IgD-negative memory B cell (primary cell): Measurements from ENCODE around the gene NME4. TPM values are rescaled to one million over a fixed set of nuclear protein-coding genes. Genes with fewer than 3 reads are reported as not detected.
A peak's percentile ranks its signal among the peaks of the same experiment; 100 is the strongest.

ENCODE experiments used
- H3K27ac Mint-ChIP-seq, 3 donors: one replicate each; pipeline ENCODE4 v1.8.0; 2020 to 2022; ENCODE audit warnings: mild to moderate bottlenecking in 3 of 3, mixed read lengths in 3 of 3, moderate library complexity in 1 of 3
- H3K27me3 Mint-ChIP-seq: one replicate; pipeline ENCODE4 v1.8.0; 2021; ENCODE audit warnings: mixed read lengths
- H3K36me3 Mint-ChIP-seq: one replicate; pipeline ENCODE4 v1.8.0; 2020; ENCODE audit warnings: mild to moderate bottlenecking, mixed read lengths
- H3K4me1 Mint-ChIP-seq, 3 donors: one replicate each; pipeline ENCODE4 v1.8.0; 2020 to 2022; ENCODE audit warnings: mixed read lengths in 3 of 3, mild to moderate bottlenecking in 1 of 3
- H3K4me3 Mint-ChIP-seq, 4 donors: one replicate each; pipeline ENCODE4 v1.8.0; 2020 to 2022; ENCODE audit warnings: mild to moderate bottlenecking in 4 of 4, mixed read lengths in 4 of 4, moderate library complexity in 3 of 4
- H3K9me3 Mint-ChIP-seq, 3 donors: one replicate each; pipeline ENCODE4 v1.8.0; 2020 to 2021; ENCODE audit warnings: mixed read lengths in 3 of 3, mild to moderate bottlenecking in 1 of 3
- polyA plus RNA-seq: library from polyadenylated mRNA; unstranded; fragments of 300-500 nt; fragmentation: Illumina TruSeq; gene quantifications from one replicate; pipeline ENCODE4 v1.2.3, GENCODE V29; 2021

NME4 gene
- polyA plus RNA-seq, 1 donor from 2014 or later = 106 TPM

DNA sequence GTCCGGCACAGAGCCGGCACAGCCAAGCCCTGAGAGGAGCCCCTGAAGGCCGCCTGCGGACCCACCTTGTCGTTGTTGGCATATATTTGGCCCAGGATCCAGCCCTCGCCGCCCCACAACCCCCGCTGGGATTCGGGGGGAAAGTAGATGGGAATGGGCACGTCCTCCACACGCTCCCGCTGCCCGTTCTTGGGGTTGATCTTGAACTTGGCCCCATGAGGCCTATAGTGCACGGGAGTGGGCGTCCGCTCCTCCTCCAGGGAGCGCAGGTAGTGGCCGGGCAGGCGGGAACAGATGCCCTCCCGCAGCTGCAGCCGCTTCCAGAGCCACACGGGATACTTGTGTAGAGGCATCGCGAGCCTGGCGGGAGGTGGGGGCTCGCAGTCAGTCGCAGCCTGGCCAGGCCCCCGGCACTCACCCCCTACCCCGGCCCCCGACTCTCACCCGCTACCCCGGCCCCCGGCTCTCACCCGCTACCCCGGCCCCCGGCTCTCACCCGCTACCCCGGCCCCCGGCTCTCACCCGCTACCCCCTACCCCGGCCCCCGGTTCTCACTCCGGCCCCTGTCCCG, 27.0 kb upstream of the NME4 start:
- Mint-ChIP-seq H3K36me3 (peaks cover 3% of the 10 kb centered on the region), H3K4me3 (peak overlapping the region; percentile 49 to 97 (median 66)), H3K27me3 (no peaks in the 10 kb centered on the region), H3K4me1 (peaks cover 4 to 10% (median 7%) of the 10 kb centered on the region in 3 donors), H3K9me3 (no peaks in the 10 kb centered on the region), H3K27ac (peak overlapping the region in 2 of 3 donors; percentile 77 to 95)

DNA sequence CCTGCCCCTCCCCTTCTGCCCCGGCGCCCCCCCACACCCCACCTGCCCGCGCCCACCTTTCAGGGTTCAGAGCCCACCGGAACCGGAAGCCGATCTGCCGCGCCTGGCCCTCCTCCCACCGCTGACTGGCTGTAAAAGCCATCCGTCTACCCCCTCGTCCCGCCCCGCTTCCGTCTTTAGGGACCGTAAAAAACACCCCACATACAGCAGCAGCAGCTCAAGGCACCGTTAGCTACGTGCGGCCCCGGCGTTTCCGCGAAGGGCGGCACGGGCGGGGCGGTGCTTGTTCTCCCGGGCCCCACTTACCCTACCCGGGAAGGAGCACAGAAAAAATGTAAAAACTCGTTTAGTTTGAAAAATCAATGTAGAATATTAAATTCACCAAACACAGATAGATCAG, 26.6 kb upstream of the NME4 start, which contains the start of gene MRPL28:
TSS of gene MRPL28 (minus strand) at position 96 of the 400 bp plus-strand sequence. CDS start 320 bp downstream, outside the sequence.
- Mint-ChIP-seq H3K4me1 (peaks cover 4 to 10% (median 7%) of the 10 kb centered on the region in 3 donors), H3K27ac (peak within 1 kb of the TSS; percentile 41 to 95 (median 77)), H3K27me3 (no peaks in the 10 kb centered on the region), H3K36me3 (peaks cover 3% of the 10 kb centered on the region), H3K9me3 (no peaks in the 10 kb centered on the region), H3K4me3 (peak within 1 kb of the TSS; percentile 81 to 97 (median 91))

DNA sequence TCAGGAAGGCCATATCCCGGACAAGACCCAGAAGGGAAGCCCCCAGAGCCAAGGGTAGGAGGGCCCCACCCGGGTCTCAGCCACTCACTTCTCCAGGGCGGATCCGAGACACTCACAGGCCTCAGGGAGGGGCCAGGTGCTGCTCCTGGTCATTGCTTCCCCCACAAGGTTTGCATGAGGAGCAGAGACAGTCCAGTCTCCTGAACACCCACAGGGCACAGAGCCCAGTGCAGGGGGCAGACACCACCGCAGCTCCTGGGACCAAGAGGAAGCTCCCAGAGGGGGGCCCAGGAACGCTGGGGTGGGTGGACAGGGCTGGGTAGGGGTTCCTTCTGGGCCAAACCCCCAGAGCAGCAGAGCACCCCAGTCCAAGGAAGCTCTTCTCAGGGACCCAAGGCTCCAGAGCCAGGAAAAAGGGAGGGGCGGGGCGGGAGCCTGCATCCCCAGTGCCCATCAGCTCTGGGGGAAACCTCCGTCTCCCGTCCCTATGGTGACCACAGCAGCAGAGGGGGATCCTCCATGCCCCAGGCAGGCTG, 26.0 kb upstream of the NME4 start:
- no peaks in the 10 kb centered on the region for H3K9me3 Mint-ChIP-seq
- H3K27me3 Mint-ChIP-seq = no peaks in the 10 kb centered on the region
- peak overlapping the region; percentile 41 to 95 (median 77) for H3K27ac Mint-ChIP-seq
- H3K4me3 Mint-ChIP-seq = peak overlapping the region; percentile 81 to 97 (median 91)
- peaks cover 4 to 10% (median 7%) of the 10 kb centered on the region in 3 donors for H3K4me1 Mint-ChIP-seq
- peaks cover 3% of the 10 kb centered on the region for H3K36me3 Mint-ChIP-seq

DNA sequence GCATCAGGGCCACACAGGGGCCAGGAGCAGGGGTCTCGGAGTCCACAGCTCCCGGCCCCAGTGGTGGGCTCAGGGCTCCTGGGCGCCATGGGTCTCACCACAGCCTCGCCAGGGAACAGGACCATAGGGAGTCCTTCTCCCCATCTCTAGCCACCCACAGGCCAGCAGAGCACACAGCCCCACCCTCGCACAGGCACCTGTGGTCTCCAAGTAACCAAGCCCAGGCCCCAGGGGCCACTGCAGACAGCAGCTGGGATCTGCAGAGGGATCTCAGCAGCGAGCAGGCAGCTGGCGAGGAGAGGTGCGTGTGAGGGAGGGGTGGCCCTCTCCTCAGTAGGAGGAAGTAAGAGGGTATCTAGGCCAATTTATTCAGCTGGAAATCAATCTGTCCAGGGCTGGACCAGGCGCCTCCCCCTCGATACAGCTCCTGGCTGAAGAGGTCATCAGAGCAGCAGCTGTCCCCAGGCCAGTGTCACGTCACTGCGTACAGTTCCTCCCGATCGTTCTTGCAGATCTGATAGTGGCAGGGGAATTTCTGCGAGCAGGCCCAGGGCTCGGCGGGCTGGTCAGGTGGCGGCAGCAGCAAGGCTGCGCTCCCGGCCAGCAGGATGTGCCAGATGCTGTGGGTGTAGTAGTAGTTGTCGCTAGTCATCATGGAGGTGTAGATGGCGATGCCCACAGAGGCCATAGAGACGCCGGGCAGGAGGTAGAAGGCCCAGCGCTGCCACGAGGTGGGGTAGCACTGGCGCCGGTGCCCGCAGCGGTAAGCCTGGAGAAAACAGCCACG, 25.3 kb upstream of the NME4 start:
- Mint-ChIP-seq H3K4me3 (peak overlapping the region in 3 of 4 donors; percentile 57 to 82 (median 62)), H3K36me3 (peaks cover 3% of the 10 kb centered on the region), H3K27ac (peak overlapping the region in 1 of 3 donors; percentile 58), H3K9me3 (no peaks in the 10 kb centered on the region), H3K4me1 (peaks cover 4 to 10% (median 7%) of the 10 kb centered on the region in 3 donors), H3K27me3 (no peaks in the 10 kb centered on the region)

DNA sequence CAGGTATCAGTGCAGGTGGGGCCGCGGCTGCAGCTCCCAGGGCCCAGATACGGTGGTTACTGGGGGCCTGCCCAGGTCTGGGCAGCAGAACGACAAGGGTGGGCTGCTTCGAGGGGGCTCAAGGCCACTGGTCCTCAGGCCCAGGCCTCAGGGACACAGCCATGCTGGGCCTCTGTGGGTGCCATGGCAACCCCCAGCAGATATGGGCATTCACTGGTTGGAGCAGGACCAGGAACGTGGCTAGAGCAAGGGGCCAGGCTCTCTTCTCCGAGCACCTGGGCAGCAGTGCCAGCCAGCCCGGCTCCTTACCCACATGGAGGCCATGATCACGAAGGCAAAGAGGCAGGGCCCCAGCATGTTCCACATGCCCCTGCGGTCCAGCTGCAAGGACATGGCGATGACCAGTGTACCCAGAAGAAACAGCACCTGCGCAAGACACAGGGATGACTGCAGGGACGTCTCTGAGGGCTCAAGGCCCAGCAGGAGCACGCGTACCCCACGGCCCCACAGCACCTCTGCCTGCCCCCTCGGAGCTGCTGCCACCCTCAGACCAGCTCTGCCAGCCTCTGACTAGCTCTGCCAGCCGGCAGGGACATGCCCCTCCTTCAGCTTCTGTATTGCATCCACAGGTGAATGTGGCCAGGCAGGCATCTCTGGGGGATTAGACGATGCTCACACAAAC, 24.6 kb upstream of the NME4 start:
- no peak overlapping the region for H3K27ac Mint-ChIP-seq
- peak overlapping the region in 1 of 4 donors; percentile 62 for H3K4me3 Mint-ChIP-seq
- no peaks in the 10 kb centered on the region for H3K9me3 Mint-ChIP-seq
- no peaks in the 10 kb centered on the region for H3K27me3 Mint-ChIP-seq
- H3K4me1 Mint-ChIP-seq = peaks cover 4 to 10% (median 7%) of the 10 kb centered on the region in 3 donors
- H3K36me3 Mint-ChIP-seq = peaks cover 3% of the 10 kb centered on the region

DNA sequence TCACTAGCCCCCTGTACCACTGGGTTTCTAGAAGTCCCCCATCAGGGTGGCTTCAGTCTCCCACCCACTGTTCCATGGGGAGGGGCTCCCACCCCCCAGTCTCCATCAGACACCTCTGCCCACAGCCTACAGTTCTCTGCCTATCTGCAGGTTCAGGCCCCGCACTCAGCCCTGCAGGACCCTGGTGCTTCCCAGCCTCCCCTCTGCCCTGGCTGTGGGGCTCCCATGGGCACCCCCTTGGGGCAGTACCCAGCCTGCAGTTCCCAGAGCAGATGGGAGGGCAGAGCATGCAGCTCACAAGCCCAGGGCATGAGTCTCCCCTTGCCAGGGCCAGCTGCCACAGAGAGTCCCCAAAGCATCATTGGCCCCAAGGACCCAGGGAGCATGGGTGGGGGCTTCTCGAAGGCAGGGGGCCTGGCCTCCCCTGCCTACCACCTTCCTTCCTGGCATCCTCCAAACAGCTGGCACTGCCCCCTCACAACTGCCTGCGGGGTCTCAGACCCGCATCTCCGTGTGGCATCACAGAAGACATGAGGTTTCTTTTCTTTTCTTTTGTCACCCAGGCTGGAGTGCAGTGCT, 23.9 kb upstream of the NME4 start:
- Mint-ChIP-seq H3K27me3 (no peaks in the 10 kb centered on the region), H3K4me3 (peak overlapping the region in 1 of 4 donors; percentile 65), H3K4me1 (peaks cover 4 to 10% (median 7%) of the 10 kb centered on the region in 3 donors), H3K27ac (peak overlapping the region in 2 of 3 donors; percentile 10 to 62), H3K36me3 (peaks cover 3% of the 10 kb centered on the region), H3K9me3 (no peaks in the 10 kb centered on the region)

DNA sequence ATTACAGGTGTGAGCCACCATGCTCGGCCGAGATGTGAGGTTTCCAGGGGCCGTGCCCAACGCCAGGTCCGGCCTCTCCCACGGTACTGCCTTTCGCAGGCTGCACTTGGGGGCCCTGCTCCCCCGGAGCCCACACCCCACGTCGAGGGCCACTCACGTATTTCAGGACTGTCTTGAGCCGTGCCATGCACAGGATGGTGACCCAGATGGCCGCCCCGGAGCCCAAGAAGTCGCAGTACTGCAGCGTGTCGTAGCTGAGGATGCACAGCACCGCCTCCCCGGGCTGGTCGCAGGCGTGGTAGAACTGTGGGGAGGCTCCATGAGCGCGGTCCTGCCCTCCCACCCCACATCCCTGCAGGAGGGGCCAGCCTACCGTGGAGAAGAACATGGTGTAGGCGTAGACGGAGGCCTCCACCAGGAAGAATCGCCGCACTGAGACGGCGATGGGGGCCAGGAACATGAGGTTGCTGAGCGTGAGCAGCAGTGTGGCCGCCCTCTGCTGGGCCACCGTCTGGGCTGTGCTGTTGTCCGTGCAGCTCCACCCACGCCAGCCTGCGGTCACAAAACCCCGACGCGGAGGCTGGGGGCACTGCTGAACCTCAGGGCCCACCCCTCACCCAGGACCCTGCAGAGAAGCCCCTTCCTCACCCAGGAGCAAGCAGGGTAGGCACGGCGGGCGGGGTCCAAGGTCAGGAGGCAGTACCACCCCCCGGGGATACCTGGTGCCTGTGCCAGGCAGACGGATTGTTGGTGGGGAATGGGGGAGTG, 23.0 kb upstream of the NME4 start:
- H3K4me3 Mint-ChIP-seq = peak overlapping the region in 1 of 4 donors; percentile 65
- peak overlapping the region in 1 of 3 donors; percentile 62 for H3K27ac Mint-ChIP-seq
- H3K9me3 Mint-ChIP-seq = no peaks in the 10 kb centered on the region
- peaks cover 4 to 10% (median 7%) of the 10 kb centered on the region in 3 donors for H3K4me1 Mint-ChIP-seq
- no peaks in the 10 kb centered on the region for H3K27me3 Mint-ChIP-seq
- H3K36me3 Mint-ChIP-seq = peaks cover 3% of the 10 kb centered on the region

DNA sequence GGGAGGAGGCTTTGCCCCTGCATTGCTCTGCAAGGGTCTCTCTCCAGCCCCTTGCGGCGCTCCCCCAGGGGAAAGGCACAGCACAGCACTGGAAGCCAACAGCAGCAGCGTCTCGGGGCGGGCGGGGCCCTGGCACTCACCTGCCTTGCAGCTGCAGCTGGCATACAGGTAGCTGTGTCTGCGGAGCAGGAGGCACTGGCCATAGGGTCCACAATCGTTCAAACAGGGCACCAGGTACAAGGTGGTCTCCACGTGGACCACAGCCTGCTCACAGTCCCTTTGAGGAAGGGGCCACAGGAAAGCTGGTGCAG, 22.4 kb upstream of the NME4 start:
- Mint-ChIP-seq H3K36me3 (peaks cover 3% of the 10 kb centered on the region), H3K9me3 (no peaks in the 10 kb centered on the region), H3K4me1 (peaks cover 4 to 7% (median 7%) of the 10 kb centered on the region in 3 donors), H3K27ac (no peak overlapping the region), H3K27me3 (no peaks in the 10 kb centered on the region), H3K4me3 (no peak overlapping the region)

DNA sequence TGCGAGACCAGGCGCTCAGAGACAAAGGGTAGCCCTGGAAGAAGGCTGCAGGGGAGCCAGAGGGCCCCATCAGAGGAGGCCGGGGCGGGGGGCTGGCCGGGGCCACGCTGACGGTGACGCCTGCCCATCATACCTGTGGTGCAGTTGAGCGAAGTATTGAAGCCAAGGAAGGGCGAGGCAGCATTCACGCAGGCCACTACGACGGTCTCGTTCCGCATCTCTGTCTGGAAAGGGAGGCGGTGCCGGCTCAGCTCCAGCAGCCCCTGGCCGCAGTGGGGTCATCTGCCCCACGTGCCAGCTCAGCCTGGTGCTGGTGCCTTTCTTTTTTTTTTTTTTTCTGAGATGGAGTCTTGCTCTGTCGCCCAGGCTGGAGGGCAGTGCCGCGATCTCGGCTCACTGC, 21.8 kb upstream of the NME4 start:
- Mint-ChIP-seq H3K27ac (no peak overlapping the region), H3K4me1 (peaks cover 4 to 8% (median 6%) of the 10 kb centered on the region in 3 donors)

DNA sequence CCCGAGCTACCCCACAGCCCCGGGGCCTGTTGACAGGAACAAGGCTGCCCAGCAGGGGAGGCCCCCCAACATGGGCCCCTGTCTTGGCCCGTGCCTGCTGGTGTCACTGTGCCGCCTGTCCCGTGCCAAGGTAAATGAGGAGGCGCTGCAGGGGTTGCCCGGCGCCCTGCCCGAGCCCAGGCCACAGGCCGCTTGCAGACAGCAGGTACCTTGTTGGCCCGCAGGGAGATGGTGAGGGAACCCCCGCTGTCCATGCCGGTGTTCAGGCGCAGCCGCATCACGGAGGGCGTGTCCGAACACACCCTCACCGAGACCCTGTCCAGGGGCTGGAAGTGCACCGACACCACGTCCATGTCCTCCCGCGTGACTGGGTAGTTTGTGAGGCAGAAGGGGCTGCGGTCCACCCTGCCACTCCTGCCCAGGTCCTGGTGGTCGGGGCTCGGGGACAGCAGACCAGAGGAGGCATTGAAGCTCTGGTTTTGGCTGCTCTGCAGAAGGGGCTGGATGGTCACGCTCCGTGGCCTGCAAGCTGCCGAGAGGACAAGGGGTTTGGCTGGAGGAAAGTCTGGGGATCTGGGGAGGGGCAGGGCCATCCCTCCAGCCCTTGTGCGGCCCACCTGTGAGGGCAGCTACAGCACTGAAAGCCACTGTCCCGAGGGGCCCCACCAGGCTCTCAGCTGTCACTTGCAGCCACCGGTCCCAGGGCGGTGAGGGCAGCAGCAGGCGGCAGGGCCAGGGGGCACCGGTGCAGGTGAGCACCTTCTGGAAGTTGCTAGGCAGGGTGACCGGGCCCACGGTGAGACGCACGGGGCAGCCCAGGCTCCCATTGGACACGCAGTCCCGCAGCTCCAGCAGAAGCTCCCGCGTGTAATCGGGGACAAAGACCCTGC, 20.8 kb upstream of the NME4 start:
- no peaks in the 10 kb centered on the region for H3K9me3 Mint-ChIP-seq
- H3K4me3 Mint-ChIP-seq = no peak overlapping the region
- H3K27me3 Mint-ChIP-seq = no peaks in the 10 kb centered on the region
- no peaks in the 10 kb centered on the region for H3K36me3 Mint-ChIP-seq
- peaks cover 0 to 5% (median 4%) of the 10 kb centered on the region in 3 donors for H3K4me1 Mint-ChIP-seq
- H3K27ac Mint-ChIP-seq = no peak overlapping the region

More for the DNA sequence above, 21.8 kb upstream of the NME4 start:
- H3K4me3 Mint-ChIP-seq = no peak overlapping the region
- H3K9me3 Mint-ChIP-seq = no peaks in the 10 kb centered on the region
- peaks cover 3% of the 10 kb centered on the region for H3K36me3 Mint-ChIP-seq
- H3K27me3 Mint-ChIP-seq = no peaks in the 10 kb centered on the region

DNA sequence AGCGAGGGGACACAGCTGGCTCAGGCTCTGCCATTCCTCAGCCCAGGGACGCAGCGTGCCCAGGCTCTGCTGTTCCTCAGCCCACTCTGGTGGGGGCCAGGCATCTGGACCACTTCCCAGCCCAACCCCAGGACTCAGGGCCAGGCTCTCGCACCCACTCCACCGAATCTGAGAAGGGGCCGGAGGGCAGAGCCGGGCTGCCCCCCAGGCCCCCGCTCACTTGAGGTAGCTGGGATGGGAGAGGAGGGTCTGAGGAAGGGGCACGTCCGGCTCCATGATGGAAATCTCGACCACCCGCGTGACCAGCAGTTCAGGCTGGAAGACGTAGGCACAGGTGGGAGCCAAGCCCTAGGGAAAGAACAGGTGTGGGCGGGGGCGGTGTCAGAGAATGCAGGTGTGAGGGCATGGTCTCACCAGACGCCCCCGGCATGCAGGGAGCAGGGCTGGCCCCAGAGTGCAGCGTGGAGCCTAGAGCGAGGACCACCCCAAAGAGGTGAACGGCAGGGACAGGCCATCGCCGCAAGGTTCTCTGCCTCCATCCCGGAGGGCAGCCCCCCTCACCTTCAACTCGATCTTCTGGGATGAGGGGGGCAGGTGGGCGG, 20.1 kb upstream of the NME4 start:
- H3K27ac Mint-ChIP-seq = no peak overlapping the region
- no peaks in the 10 kb centered on the region for H3K9me3 Mint-ChIP-seq
- H3K4me1 Mint-ChIP-seq = peaks cover 0 to 3% (median 3%) of the 10 kb centered on the region in 3 donors
- H3K4me3 Mint-ChIP-seq = no peak overlapping the region
- no peaks in the 10 kb centered on the region for H3K27me3 Mint-ChIP-seq
- H3K36me3 Mint-ChIP-seq = no peaks in the 10 kb centered on the region

DNA sequence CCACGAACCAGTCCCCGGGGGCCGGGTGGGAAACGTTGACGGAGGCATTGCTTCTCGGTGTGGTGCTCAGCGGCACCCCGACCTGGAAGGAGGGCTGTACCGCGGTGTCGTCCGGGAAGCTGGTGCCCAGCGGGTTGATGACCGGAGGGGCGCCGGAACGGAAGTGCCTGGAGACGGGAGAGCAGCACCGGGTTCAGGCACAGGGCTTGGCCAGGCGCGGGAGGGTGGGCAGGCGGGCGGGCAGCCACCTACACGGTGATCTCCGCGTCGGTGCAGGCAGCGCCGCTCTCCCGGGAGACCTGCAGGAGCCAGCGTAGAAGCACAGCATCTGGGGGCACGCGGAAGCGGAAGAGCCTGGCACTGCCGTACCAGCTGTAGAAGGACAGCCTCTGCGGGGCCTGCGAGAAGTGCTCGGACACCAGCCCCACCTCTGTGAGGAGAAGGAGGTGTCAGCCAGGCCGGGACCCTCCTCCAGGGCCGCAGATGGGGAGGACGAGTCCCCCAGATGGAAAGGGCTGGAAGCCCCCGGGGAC, 19.5 kb upstream of the NME4 start:
- no peaks in the 10 kb centered on the region for H3K27me3 Mint-ChIP-seq
- H3K9me3 Mint-ChIP-seq = no peaks in the 10 kb centered on the region
- no peaks in the 10 kb centered on the region for H3K36me3 Mint-ChIP-seq
- no peak overlapping the region for H3K27ac Mint-ChIP-seq
- peaks cover 0 to 2% (median 2%) of the 10 kb centered on the region in 3 donors for H3K4me1 Mint-ChIP-seq
- no peak overlapping the region for H3K4me3 Mint-ChIP-seq
